Small intestine (tissue), 7 donors: ENCODE measurements around the gene GALNT14. TPM values are rescaled to one million over a fixed set of nuclear protein-coding genes. Genes with fewer than 3 reads are reported as not detected.

Source experiments
- DNase-seq, 2 donors: peaks; one replicate each; pipeline versions ENCODE4 v3.0.0 to v3.0.0-alpha.2; 2013
- FAIRE-seq: peaks from 2 replicates; lab custom pipeline; 2012; peaks lifted over from hg19 to GRCh38; lab: Jason Lieb, UNC
- H3K27ac ChIP-seq, 3 donors: one replicate each; pipeline ENCODE4 v1.5.1; 2013; ENCODE audit warnings: low read length in 2 of 3, mild to moderate bottlenecking in 2 of 3, control low read depth in 1 of 3, inconsistent platforms in 1 of 3, low read depth in 1 of 3, moderate library complexity in 1 of 3
- H3K27me3 ChIP-seq, 3 donors: one replicate each; pipeline ENCODE4 v1.6.1; 2013; ENCODE audit warnings: low read length in 3 of 3, inconsistent platforms in 1 of 3; ENCODE audit not compliant: control insufficient read depth in 3 of 3, insufficient read depth in 3 of 3
- H3K36me3 ChIP-seq, 3 donors: one replicate each; pipeline ENCODE4 v1.6.1; 2013; ENCODE audit warnings: low read length in 3 of 3, inconsistent platforms in 1 of 3, low read depth in 1 of 3, mild to moderate bottlenecking in 1 of 3, moderate library complexity in 1 of 3; ENCODE audit not compliant: control insufficient read depth in 3 of 3, insufficient read depth in 2 of 3
- H3K4me1 ChIP-seq, 3 donors: one replicate each; pipeline ENCODE4 v1.6.1; 2013; ENCODE audit warnings: low read length in 2 of 3, inconsistent platforms in 1 of 3, low read depth in 1 of 3, mild to moderate bottlenecking in 1 of 3, moderate library complexity in 1 of 3; ENCODE audit not compliant: control insufficient read depth in 3 of 3, insufficient read depth in 2 of 3
- H3K4me3 ChIP-seq, 3 donors: one replicate each; pipeline ENCODE4 v1.5.1; 2013; ENCODE audit warnings: low read length in 3 of 3, control low read depth in 1 of 3, inconsistent platforms in 1 of 3, low read depth in 1 of 3, mild to moderate bottlenecking in 1 of 3, moderate library complexity in 1 of 3
- H3K9me3 ChIP-seq, 2 donors: one replicate each; pipeline ENCODE4 v1.6.1; 2013; ENCODE audit warnings: low read depth in 1 of 2, low read length in 1 of 2; ENCODE audit not compliant: control insufficient read depth in 2 of 2, insufficient read depth in 1 of 2
- WGBS, 3 donors: extraction: QIAGEN DNeasy Blood & Tissue Kit; methylation state at CpG; one replicate each; pipeline ENCODE4 v1.1.7; 2013; 5-methylcytosine and 5-hydroxymethylcytosine counted together
- polyA plus RNA-seq, 4 donors: library from polyadenylated mRNA; stranded (reverse) in 3 of 4; unstranded in 1 of 4; fragments of 200-250 nt in 3 of 4; fragments of 120-200 nt in 1 of 4; gene quantifications; one replicate each; pipeline versions ENCODE4 v1.2.1 to v1.2.3, GENCODE V29; 2013
- donor health status: healthy with polysubstance abuse.
- donor health status: control.
- donor health status: control.
- donor health status: Bipolar disorder and iron deficiency.
- donor health status: healthy.

Gene GALNT14
- polyA plus RNA-seq, 4 donors: 0.24 to 8.2 (median 2.2) TPM; not detected in 1

GRCh38 chr2:31163011-31163539, 24.8 kb upstream of the GALNT14 start:
- 61 to 67% (median 64%) methylated on average over 6 of the region's 6 CpGs for WGBS, 3 donors
- DNase-seq: no peak

DNA sequence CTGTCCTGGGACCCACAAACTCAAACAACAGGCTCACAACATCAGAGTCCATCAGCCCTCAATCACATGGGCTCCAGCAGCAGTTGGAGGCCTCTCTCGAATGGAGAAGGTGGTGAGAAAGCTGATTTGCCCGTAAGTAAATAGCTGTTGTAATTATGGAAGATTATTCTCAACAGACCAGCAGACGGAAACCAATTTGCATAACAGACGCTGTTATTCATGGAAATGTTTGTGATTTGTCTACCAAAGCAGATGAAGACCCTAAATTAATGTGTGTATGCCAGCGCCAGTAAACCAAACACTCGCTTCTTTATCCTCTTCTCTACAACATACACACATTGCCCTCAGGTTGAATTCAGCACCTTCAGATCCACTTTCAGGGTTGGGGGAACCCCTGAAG, 23.4 kb upstream of the GALNT14 start:
- peaks cover 0 to 2% (median 2%) of the 10 kb centered on the region in 3 donors for H3K27me3 ChIP-seq
- H3K4me3 ChIP-seq: no peak overlapping the region
- no peaks in the 10 kb centered on the region for H3K4me1 ChIP-seq
- DNase-seq: no peak
- H3K27ac ChIP-seq: no peak overlapping the region
- no peaks in the 10 kb centered on the region for H3K9me3 ChIP-seq
- 82 to 89% (median 87%) methylated on average over 6 of the region's 6 CpGs for WGBS, 3 donors
- H3K36me3 ChIP-seq: no peaks in the 10 kb centered on the region
- no peak for FAIRE-seq

More at GRCh38 chr2:31163011-31163539, 24.8 kb upstream of the GALNT14 start:
- no peak for FAIRE-seq
- no peak overlapping the region for H3K27ac ChIP-seq
- H3K9me3 ChIP-seq: no peaks in the 10 kb centered on the region
- H3K36me3 ChIP-seq: no peaks in the 10 kb centered on the region
- peaks cover 0 to 2% (median 2%) of the 10 kb centered on the region in 3 donors for H3K27me3 ChIP-seq
- no peak overlapping the region for H3K4me3 ChIP-seq
- no peaks in the 10 kb centered on the region for H3K4me1 ChIP-seq

- 58 to 78% (median 71%) methylated on average over 6 of the region's 6 CpGs for WGBS, 3 donors
- Histone ChIP-seq H3K4me1 (no peaks in the 10 kb centered on the region), H3K9me3 (no peaks in the 10 kb centered on the region), H3K27ac (no peak overlapping the region), H3K27me3 (peaks cover 0 to 5% (median 0%) of the 10 kb centered on the region in 3 donors), H3K36me3 (no peaks in the 10 kb centered on the region), H3K4me3 (no peak overlapping the region)
- FAIRE-seq (no peak), DNase-seq (no peak)
Measured at GRCh38 chr2:31151501-31151900, 13.3 kb upstream of the GALNT14 start.

DNA sequence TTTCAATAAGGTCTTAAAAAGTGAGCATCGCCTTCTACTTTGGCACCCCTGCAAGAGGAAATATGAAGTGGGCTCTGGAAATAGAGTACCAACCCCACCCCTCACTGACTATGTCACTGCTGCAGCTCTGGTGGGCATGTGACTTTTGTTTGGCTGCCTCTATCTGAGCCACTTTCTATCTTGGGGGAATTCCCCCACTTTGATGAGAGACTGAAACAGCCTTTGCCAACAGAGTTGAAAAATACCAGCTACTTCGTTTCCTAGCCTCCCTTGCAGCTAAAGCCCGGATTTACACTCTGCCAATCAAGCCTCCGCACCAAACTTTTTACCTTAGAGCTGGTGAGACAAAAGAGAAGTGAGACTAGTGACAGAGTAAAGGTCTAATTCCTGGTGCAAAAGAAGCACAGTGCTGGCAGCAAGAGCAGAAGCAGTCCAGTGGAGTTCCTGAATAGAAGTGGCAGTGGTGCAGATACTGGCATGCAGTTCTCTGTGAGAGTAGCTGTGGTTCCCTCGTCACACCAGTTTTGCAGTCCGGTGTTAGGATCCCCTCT, 12.0 kb upstream of the GALNT14 start:
- 76 to 89% (median 83%) methylated on average over 6 of the region's 6 CpGs for WGBS, 3 donors
- no peak for DNase-seq
- Histone ChIP-seq H3K27me3 (peaks cover 0 to 7% (median 0%) of the 10 kb centered on the region in 3 donors), H3K27ac (no peak overlapping the region), H3K36me3 (no peaks in the 10 kb centered on the region), H3K4me1 (no peaks in the 10 kb centered on the region), H3K4me3 (no peak overlapping the region), H3K9me3 (no peaks in the 10 kb centered on the region)
- FAIRE-seq: no peak

DNA sequence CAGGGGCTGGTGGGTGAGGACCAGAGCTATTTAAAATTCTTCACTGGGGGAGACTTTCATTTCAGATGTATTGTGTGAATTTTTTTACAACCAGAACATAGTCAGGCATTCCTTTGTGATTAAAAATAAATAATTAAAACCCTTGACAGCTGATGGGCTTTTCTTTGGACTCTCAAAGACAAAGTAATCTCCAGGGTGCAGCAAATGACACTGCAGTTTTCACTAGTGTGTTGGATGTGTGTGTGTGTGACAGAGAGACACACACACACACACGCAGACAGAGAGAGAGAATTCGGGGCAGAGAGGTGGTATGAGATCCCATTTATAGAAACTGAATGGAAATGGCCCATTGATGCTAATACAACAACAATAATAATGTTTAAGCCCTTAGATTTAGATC, 10.3 kb upstream of the GALNT14 start:
- DNase-seq: no peak
- H3K27me3 ChIP-seq: peaks cover 0 to 8% (median 0%) of the 10 kb centered on the region in 3 donors
- no peaks in the 10 kb centered on the region for H3K4me1 ChIP-seq
- no peak overlapping the region for H3K4me3 ChIP-seq
- H3K9me3 ChIP-seq: no peaks in the 10 kb centered on the region
- WGBS, 3 donors: 84 to 90% (median 89%) methylated on average over 2 of the region's 2 CpGs
- no peaks in the 10 kb centered on the region for H3K36me3 ChIP-seq
- FAIRE-seq: no peak
- H3K27ac ChIP-seq: no peak overlapping the region

GRCh38 chr2:31147645-31148044, 9.4 kb upstream of the GALNT14 start:
- no peak overlapping the region for H3K4me3 ChIP-seq
- peaks cover 0 to 8% (median 0%) of the 10 kb centered on the region in 3 donors for H3K27me3 ChIP-seq
- no peaks in the 10 kb centered on the region for H3K9me3 ChIP-seq
- no peaks in the 10 kb centered on the region for H3K36me3 ChIP-seq
- no peak overlapping the region for H3K27ac ChIP-seq
- FAIRE-seq (no peak), DNase-seq (no peak)
- WGBS, 3 donors: 83 to 85% (median 85%) methylated on average over 5 of the region's 5 CpGs
- H3K4me1 ChIP-seq: no peaks in the 10 kb centered on the region

GRCh38 chr2:31142110-31142509, 3.9 kb upstream of the GALNT14 start:
- 60 to 65% (median 62%) methylated on average over 3 of the region's 3 CpGs for WGBS, 3 donors
- no peak for FAIRE-seq

GRCh38 chr2:31141443-31142085, 3.3 kb upstream of the GALNT14 start:
- Histone ChIP-seq H3K27me3 (peaks cover 0 to 34% (median 5%) of the 10 kb centered on the region in 3 donors), H3K36me3 (no peaks in the 10 kb centered on the region), H3K4me3 (no peak overlapping the region), H3K4me1 (peaks cover 0 to 2% (median 0%) of the 10 kb centered on the region in 3 donors), H3K9me3 (no peaks in the 10 kb centered on the region), H3K27ac (no peak overlapping the region)
- FAIRE-seq (no peak), DNase-seq (no peak)
- 85 to 90% (median 88%) methylated on average over 15 of the region's 15 CpGs for WGBS, 3 donors

More at GRCh38 chr2:31142110-31142509, 3.9 kb upstream of the GALNT14 start:
- Histone ChIP-seq H3K4me1 (peaks cover 0 to 1% (median 0%) of the 10 kb centered on the region in 3 donors), H3K27ac (no peak overlapping the region), H3K9me3 (no peaks in the 10 kb centered on the region), H3K27me3 (peaks cover 0 to 29% (median 3%) of the 10 kb centered on the region in 3 donors), H3K36me3 (no peaks in the 10 kb centered on the region), H3K4me3 (no peak overlapping the region)
- no peak for DNase-seq
